ENCODE data around the gene GRM7. TPM values are rescaled to one million over a fixed set of nuclear protein-coding genes. Genes with fewer than 3 reads are reported as not detected.

The GRM7 gene
- total RNA-seq, 6 experiments from 2014 or later: not detected

DNA sequence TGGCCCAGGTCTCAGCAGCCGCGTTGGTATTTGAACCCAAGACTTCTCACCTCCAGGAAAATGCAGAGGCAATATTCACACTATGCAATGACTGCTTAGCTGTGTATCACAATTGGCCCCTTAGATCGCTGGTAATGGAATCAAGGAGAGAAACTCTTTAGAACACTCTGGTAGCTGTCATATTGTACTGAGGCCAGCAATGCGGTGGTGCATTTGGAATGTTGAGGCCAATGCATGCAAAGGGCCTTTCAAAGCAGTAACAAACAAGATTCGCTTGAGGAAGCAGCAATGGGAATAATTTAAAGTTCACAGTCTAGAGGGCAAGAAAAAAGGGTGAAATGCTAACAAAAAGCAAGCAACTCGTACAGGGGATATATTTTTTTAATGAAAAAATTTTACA lies 764.1 kb downstream of the GRM7 start:
- H3K4me3 Mint-ChIP-seq: no peak overlapping the region
- no peaks in the 10 kb centered on the region for H3K36me3 Mint-ChIP-seq (ENCODE audit: low read depth)
- no peak overlapping the region for H3K27ac Mint-ChIP-seq
- no peaks in the 10 kb centered on the region for H3K4me1 Mint-ChIP-seq (ENCODE audit: low read depth)
- H3K9me3 Mint-ChIP-seq: peaks cover 41% of the 10 kb centered on the region
- TF ChIP-seq, protein P1, sequence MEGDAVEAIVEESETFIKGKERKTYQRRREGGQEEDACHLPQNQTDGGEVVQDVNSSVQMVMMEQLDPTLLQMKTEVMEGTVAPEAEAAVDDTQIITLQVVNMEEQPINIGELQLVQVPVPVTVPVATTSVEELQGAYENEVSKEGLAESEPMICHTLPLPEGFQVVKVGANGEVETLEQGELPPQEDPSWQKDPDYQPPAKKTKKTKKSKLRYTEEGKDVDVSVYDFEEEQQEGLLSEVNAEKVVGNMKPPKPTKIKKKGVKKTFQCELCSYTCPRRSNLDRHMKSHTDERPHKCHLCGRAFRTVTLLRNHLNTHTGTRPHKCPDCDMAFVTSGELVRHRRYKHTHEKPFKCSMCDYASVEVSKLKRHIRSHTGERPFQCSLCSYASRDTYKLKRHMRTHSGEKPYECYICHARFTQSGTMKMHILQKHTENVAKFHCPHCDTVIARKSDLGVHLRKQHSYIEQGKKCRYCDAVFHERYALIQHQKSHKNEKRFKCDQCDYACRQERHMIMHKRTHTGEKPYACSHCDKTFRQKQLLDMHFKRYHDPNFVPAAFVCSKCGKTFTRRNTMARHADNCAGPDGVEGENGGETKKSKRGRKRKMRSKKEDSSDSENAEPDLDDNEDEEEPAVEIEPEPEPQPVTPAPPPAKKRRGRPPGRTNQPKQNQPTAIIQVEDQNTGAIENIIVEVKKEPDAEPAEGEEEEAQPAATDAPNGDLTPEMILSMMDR (IDR thresholded peaks at IDR 0.05): no peak
- H3K27me3 Mint-ChIP-seq (ENCODE audit: insufficient read depth): no peaks in the 10 kb centered on the region
- no peak for DNase-seq

DNA sequence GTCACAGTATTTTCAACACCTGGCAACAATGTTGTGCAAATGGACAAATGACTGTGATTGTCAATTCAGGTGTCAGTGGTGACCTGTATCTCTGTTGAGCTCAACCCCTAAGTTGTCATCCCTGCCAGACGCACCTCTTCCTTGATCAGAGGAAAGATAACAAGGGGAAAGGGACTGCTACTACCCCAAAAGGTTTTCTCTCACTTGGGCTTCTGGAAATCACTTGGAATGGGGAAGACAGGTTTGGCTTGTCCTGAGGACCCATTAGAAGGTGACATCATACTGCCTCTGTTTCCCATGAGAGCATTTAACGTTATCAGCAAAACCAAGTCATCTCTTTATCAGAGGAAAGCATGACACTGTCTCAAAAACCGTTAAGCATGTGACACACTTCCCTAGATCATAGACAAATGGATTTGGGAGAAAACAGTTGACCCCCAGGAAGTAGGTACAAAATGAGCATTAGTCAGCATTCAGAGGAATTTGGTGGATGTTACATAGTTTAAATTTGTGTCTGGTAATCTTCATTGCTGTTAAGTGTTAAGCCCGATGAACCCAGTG lies 769.5 kb downstream of the GRM7 start:
- no peaks in the 10 kb centered on the region for H3K27me3 Mint-ChIP-seq (ENCODE audit: insufficient read depth)
- peaks cover 25% of the 10 kb centered on the region for H3K9me3 Mint-ChIP-seq
- H3K4me3 Mint-ChIP-seq: no peak overlapping the region
- no peak for DNase-seq
- H3K4me1 Mint-ChIP-seq (ENCODE audit: low read depth): no peaks in the 10 kb centered on the region
- no peaks in the 10 kb centered on the region for H3K36me3 Mint-ChIP-seq (ENCODE audit: low read depth)
- TF ChIP-seq, protein P1 (IDR thresholded peaks at IDR 0.05): no peak
- no peak overlapping the region for H3K27ac Mint-ChIP-seq

DNA sequence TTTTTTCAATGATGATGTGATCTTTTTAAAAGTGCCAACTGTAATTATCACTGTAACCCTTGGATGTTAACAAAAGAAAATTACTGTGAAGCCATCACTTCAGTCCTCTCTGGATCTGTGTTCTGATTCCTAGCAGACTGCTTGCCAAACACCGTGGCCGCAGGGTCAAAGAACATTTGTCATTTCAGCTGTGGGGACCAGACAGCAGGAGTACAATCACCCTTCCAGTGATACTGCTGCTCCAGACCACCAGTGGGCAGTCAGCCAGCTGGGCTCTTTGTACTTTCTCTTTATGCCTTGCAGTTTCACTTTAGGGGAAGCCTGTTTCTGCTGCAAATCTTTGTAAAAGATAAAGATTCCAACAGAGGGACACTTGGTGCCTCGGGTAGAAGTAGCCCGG lies 770.0 kb downstream of the GRM7 start:
- Mint-ChIP-seq H3K27ac (no peak overlapping the region), H3K4me1 (ENCODE audit: low read depth) (no peaks in the 10 kb centered on the region), H3K36me3 (ENCODE audit: low read depth) (no peaks in the 10 kb centered on the region), H3K27me3 (ENCODE audit: insufficient read depth) (no peaks in the 10 kb centered on the region), H3K9me3 (peaks cover 25% of the 10 kb centered on the region), H3K4me3 (no peak overlapping the region)
- TF ChIP-seq, protein P1 (IDR thresholded peaks at IDR 0.05): no peak
- DNase-seq: no peak

DNA sequence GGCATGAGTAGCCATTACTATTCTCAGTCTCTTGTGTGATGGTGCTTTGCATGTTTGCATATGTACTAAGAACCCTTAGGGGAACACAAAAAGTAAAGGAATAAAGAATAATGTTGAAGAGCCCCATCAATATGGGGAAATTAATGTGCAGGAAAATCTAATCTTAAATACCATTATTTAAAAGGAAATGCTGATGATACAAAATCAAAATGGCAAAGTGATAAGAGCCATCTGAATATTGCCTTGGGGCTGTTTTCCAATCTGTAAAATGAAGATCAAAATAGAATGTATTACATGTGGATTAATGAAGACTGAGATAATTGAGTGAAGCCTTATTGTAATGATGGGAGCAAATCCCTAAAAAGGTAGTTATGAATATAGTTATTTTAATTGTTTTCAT lies 771.4 kb downstream of the GRM7 start:
- no peaks in the 10 kb centered on the region for H3K36me3 Mint-ChIP-seq (ENCODE audit: low read depth)
- no peaks in the 10 kb centered on the region for H3K4me1 Mint-ChIP-seq (ENCODE audit: low read depth)
- peaks cover 31% of the 10 kb centered on the region for H3K9me3 Mint-ChIP-seq
- TF ChIP-seq, protein P1 (IDR thresholded peaks at IDR 0.05): no peak
- no peaks in the 10 kb centered on the region for H3K27me3 Mint-ChIP-seq (ENCODE audit: insufficient read depth)
- H3K4me3 Mint-ChIP-seq: no peak overlapping the region
- H3K27ac Mint-ChIP-seq: no peak overlapping the region
- DNase-seq: no peak

DNA sequence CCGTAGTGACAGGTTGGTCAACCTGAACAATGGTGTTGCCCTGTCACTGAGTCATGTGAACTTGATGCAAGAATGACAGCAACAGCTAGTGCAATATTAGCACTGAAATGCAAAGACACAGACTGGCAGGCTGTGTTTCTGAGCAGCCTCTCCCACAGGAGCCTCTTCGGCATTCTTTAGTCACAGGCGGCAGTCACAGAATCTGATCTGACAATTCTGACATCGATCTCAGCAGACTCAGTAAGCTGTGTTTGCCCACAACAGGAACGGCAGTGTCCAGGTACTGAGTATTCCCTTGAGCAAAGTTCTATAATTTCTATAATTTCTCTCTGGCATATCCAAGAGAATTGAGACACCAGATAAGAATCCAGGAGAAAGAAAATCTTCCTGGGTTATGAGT lies 776.8 kb downstream of the GRM7 start:
- TF ChIP-seq, protein P1 (IDR thresholded peaks at IDR 0.05): no peak
- Mint-ChIP-seq H3K27ac (no peak overlapping the region), H3K4me3 (no peak overlapping the region), H3K4me1 (ENCODE audit: low read depth) (no peaks in the 10 kb centered on the region), H3K36me3 (ENCODE audit: low read depth) (no peaks in the 10 kb centered on the region), H3K27me3 (ENCODE audit: insufficient read depth) (no peaks in the 10 kb centered on the region), H3K9me3 (peaks cover 52% of the 10 kb centered on the region)
- DNase-seq: no peak

DNA sequence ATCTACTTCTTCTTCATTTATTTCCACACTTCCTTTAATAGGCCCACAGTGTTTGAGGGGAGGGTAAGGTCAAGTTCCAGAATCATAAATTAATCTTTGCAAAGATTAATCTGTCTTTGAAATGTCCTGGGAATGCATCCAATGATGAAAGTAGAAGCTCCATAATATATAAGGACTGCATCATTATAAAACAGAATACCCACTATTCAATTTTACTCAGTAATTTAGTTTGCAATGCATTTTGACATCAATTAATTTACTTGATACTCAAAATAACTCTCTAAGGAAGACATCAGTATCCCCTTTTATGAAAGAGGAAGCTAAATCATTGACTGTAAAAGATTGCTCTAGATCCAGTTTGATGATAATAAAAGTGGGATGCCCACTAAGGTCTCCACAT lies 777.2 kb downstream of the GRM7 start:
- H3K4me3 Mint-ChIP-seq: no peak overlapping the region
- no peak for DNase-seq
- no peaks in the 10 kb centered on the region for H3K4me1 Mint-ChIP-seq (ENCODE audit: low read depth)
- H3K9me3 Mint-ChIP-seq: peaks cover 49% of the 10 kb centered on the region
- H3K27me3 Mint-ChIP-seq (ENCODE audit: insufficient read depth): no peaks in the 10 kb centered on the region
- TF ChIP-seq, protein P1 (IDR thresholded peaks at IDR 0.05): no peak
- H3K27ac Mint-ChIP-seq: no peak overlapping the region
- H3K36me3 Mint-ChIP-seq (ENCODE audit: low read depth): no peaks in the 10 kb centered on the region

Data from HFFc6 (cell line).